HL-60 (cell line): ENCODE results near the gene CNNM4.
"Not testable (repeated sequence)": the region's sequence is repeated elsewhere in the genome, so short reads cannot be mapped to it uniquely, and the experiment has no call there.

ENCODE experiments used
- DNase-seq, 2 experiments: peaks; one replicate each; pipeline ENCODE4 v3.0.0-alpha.2; 2010 to 2020; ENCODE audit warnings: low read depth in 1 of 2, low spot score in 1 of 2
- H3K27ac ChIP-seq: fragments of 250-450 bp; sonication (Bioruptor Pico); replicated peaks from 2 replicates; pipeline ENCODE4 v1.5.1; 2020; ENCODE audit warnings: mild to moderate bottlenecking, moderate library complexity
- H3K27me3 ChIP-seq: fragments of 250-450 bp; sonication (Bioruptor Pico); 2 replicates; pipeline ENCODE4 v1.5.1; 2021; ENCODE audit warnings: mild to moderate bottlenecking, moderate library complexity; ENCODE audit not compliant: insufficient read depth, poor library complexity, severe bottlenecking
- H3K4me3 ChIP-seq: replicated peaks from 2 replicates; pipeline ENCODE4 v1.5.1; 2011; ENCODE audit warnings: mild to moderate bottlenecking, control low read depth, low read length; ENCODE audit not compliant: insufficient read depth
- CTCF ChIP-seq: IDR thresholded peaks from one replicate; pipeline ENCODE4 v1.5.1; 2011; ENCODE audit warnings: low read length, control low read depth, inconsistent platforms; ENCODE audit not compliant: insufficient read depth
- GABPA ChIP-seq: IDR thresholded peaks from 2 replicates; pipeline ENCODE4 v1.6.1; 2012; ENCODE audit warnings: low read depth
- POLR2AphosphoS5 ChIP-seq: IDR thresholded peaks from 2 replicates; pipeline ENCODE4 v1.6.1; 2012; ENCODE audit warnings: low read depth
- REST ChIP-seq: IDR thresholded peaks from 2 replicates; pipeline ENCODE4 v1.6.1; 2012; ENCODE audit warnings: low read depth; ENCODE audit not compliant: insufficient replicate concordance
- SPI1 ChIP-seq: IDR thresholded peaks from 2 replicates; pipeline ENCODE4 v1.6.1; 2012; ENCODE audit warnings: low read depth, mild to moderate bottlenecking, borderline replicate concordance

The CNNM4 gene

GRCh38 chr2:96802721-96803120 is 42.0 kb downstream of the CNNM4 start:
- no peak for DNase-seq
- Histone ChIP-seq H3K27ac (no peak overlapping the region), H3K27me3 (no peaks in the 10 kb centered on the region), H3K4me3 (no peak overlapping the region)
- TF ChIP-seq GABPA (no peak), CTCF (no peak), REST (no peak), SPI1 (no peak), POLR2AphosphoS5 (no peak)

GRCh38 chr2:96804986-96805385 is 44.3 kb downstream of the CNNM4 start:
- DNase-seq: no peak
- TF ChIP-seq REST (no peak), CTCF (no peak), GABPA (no peak), POLR2AphosphoS5 (no peak), SPI1 (no peak)
- Histone ChIP-seq H3K27ac (no peak overlapping the region), H3K4me3 (no peak overlapping the region), H3K27me3 (no peaks in the 10 kb centered on the region)

GRCh38 chr2:96805946-96806345 is 45.2 kb downstream of the CNNM4 start:
- H3K27me3 ChIP-seq, H3K4me3 ChIP-seq, DNase-seq, H3K27ac ChIP-seq: not testable (repeated sequence)

GRCh38 chr2:96806468-96807126 is 45.9 kb downstream of the CNNM4 start:
- Histone ChIP-seq H3K27ac (no peak overlapping the region), H3K27me3 (no peaks in the 10 kb centered on the region), H3K4me3 (no peak overlapping the region)
- no peak for DNase-seq
- TF ChIP-seq GABPA: no peak
- TF ChIP-seq REST: no peak
- TF ChIP-seq SPI1: no peak
- no peak for TF ChIP-seq CTCF
- TF ChIP-seq POLR2AphosphoS5: no peak
